Muscle of leg (tissue), 11 donors: ENCODE results near the gene SPEM2. TPM values are rescaled to one million over a fixed set of nuclear protein-coding genes. Genes with fewer than 3 reads are reported as not detected.

ENCODE experiments used
- DNase-seq: peaks from one replicate; pipeline ENCODE4 v3.0.0; 2013
- H3K27ac ChIP-seq: one replicate; pipeline ENCODE4 v1.5.1; 2013; ENCODE audit warnings: mild to moderate bottlenecking, low read length, control low read depth
- H3K27me3 ChIP-seq: one replicate; pipeline ENCODE4 v1.6.1; 2013; ENCODE audit warnings: low read length; ENCODE audit not compliant: control insufficient read depth, insufficient read depth
- H3K36me3 ChIP-seq: one replicate; pipeline ENCODE4 v1.6.1; 2013; ENCODE audit warnings: low read length; ENCODE audit not compliant: control insufficient read depth, insufficient read depth
- H3K4me1 ChIP-seq: one replicate; pipeline ENCODE4 v1.6.1; 2013; ENCODE audit warnings: low read length; ENCODE audit not compliant: control insufficient read depth, insufficient read depth
- H3K4me3 ChIP-seq: one replicate; pipeline ENCODE4 v1.5.1; 2013; ENCODE audit warnings: low read length, control low read depth
- H3K9me3 ChIP-seq: replicated peaks from 2 replicates; pipeline ENCODE4 v1.6.1; 2013; ENCODE audit warnings: low read depth, low read length; ENCODE audit not compliant: control insufficient read depth
- WGBS: methylation state at CpG from one replicate; pipeline ENCODE4 v1.1.5; 2013; ENCODE audit warnings: missing lambda C conversion rate; ENCODE audit not compliant: insufficient coverage; 5-methylcytosine and 5-hydroxymethylcytosine counted together
- polyA plus RNA-seq, 8 donors: library from polyadenylated mRNA; unstranded; fragments of 120-200 nt; gene quantifications; one replicate each; pipeline versions ENCODE4 v1.2.1 to v1.2.3, GENCODE V29; 2013; ENCODE audit warnings: inconsistent platforms in 1 of 8, low replicate concordance in 1 of 8; ENCODE audit not compliant: insufficient read length in 8 of 8, insufficient read depth in 1 of 8
- total RNA-seq: library from RNA; stranded (reverse); fragments of 120-200 nt; gene quantifications from one replicate; pipeline ENCODE4 v1.2.4, GENCODE V29; 2013

The SPEM2 gene
- total and polyA plus RNA-seq, 9 donors, result not detected

DNA sequence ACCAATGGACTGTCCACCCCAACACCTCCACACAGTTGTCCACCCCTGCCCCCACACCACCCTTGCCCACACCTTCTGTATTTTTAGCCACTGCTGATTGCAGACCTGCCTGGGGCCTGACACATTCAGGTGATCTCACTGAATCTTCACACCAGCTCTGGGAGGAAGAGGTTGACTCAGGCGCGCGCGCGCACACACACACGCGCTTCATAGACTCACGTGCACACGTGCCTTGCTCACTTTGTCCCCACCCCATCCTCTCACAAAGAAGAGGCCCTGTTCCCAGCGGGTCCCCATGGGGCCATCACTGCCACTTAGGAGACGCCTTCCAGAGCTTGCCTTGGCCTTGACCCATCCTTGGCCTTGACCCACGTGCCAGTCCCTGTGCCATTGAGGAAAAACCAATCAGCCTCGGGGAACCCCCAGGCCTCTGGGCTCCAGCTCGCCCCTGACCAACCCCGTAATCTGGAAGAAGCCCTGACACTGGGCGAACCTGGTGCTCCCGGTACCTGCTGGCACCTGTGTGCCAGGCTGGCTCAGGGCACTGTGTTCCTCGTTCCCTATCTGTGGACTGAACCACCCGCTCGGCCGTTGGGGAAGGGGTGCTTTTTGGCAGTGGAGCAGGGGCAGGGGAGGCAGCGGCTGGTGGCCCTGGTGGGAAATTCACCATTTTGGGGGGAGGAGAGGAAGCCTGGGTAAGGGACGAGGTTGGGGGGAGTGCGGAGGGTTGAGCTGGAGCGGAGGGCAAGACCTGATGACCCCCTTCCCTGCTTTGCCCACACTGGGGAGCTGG lies 14.6 kb upstream of the SPEM2 start:
- H3K4me3 ChIP-seq, result no peak overlapping the region
- peaks cover 6% of the 10 kb centered on the region for H3K4me1 ChIP-seq
- peaks cover 26% of the 10 kb centered on the region for H3K36me3 ChIP-seq
- H3K27ac ChIP-seq, result no peak overlapping the region
- no peak for DNase-seq
- 78% methylated on average over 14 of the region's 25 CpGs for WGBS
- H3K27me3 ChIP-seq, result peaks cover 3% of the 10 kb centered on the region
- H3K9me3 ChIP-seq, result no peaks in the 10 kb centered on the region

DNA sequence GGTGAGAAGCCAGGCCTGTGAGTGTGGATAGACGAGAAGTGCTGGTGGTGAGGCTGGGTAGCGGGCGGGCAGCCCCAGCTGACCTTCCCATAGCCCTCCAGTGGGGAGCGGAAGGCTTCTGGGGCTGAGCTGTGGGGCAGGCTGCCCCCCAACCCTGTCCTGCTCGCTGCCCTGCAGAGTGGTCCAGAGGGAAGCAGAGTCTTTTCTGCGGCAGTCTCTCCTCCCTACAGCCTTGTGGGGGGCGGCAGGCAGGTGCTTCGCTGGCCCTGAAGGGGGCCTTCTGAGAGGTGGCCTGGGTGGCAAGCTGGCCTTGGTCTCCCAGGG lies 14.0 kb upstream of the SPEM2 start:
- DNase-seq, result no peak
- no peaks in the 10 kb centered on the region for H3K9me3 ChIP-seq
- H3K27me3 ChIP-seq, result no peaks in the 10 kb centered on the region
- no peak overlapping the region for H3K27ac ChIP-seq
- 91% methylated on average over 6 of the region's 8 CpGs for WGBS
- H3K4me1 ChIP-seq, result peaks cover 2% of the 10 kb centered on the region
- H3K4me3 ChIP-seq, result no peak overlapping the region
- H3K36me3 ChIP-seq, result peaks cover 28% of the 10 kb centered on the region

DNA sequence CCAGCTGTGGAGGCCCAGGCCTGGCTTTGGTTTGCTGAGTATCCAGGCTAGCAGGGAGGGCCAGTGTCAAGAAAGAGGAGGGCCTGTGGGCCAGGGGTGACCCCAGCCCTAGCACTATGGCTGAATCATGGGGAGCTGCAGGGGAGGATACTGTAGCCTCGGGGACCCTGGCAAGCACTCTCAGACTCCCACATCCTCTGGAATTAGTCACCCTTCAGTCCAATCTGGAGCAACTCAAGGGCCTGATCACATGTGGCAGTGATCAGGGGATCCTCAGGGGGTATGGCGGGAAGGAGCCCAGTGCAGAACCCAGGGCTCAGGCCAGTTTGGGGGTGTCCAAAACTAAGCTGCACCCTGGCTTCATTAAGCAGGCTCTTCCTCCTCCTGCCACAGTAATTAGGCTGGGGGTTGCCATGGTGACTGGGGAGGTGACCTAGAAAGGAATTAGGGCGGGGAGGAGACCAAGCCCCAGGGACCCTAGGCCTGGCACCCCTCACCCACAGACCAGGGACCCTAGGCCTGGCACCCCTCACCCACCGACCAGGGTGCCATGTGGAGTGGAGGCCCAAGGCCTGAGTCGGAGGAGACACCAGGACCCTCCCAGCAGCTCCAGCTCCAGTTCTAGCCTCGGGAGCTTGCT lies 11.9 kb upstream of the SPEM2 start:
- Histone ChIP-seq H3K36me3 (peaks cover 30% of the 10 kb centered on the region), H3K9me3 (no peaks in the 10 kb centered on the region), H3K4me3 (no peak overlapping the region), H3K27ac (no peak overlapping the region), H3K4me1 (no peaks in the 10 kb centered on the region), H3K27me3 (no peaks in the 10 kb centered on the region)
- no peak for DNase-seq
- WGBS, result 50% methylated on average over 1 of the region's 6 CpGs

DNA sequence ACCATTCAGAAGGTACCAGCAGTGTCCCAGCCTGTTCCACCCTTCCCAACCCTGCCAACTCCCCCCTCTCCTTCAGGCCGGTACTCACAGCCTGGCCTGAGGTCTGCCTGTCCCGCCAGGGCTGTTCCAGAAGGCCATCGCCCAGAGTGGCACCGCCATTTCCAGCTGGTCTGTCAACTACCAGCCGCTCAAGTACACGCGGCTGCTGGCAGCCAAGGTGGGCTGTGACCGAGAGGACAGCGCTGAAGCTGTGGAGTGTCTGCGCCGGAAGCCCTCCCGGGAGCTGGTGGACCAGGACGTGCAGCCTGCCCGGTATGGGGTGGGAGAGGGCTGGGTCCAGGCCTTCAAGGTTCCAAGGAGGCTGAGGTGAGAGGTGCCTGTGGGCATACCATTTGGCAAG lies 10.6 kb upstream of the SPEM2 start:
- Histone ChIP-seq H3K4me1 (no peaks in the 10 kb centered on the region), H3K4me3 (no peak overlapping the region), H3K27ac (no peak overlapping the region), H3K9me3 (no peaks in the 10 kb centered on the region), H3K27me3 (no peaks in the 10 kb centered on the region), H3K36me3 (peaks cover 20% of the 10 kb centered on the region)
- DNase-seq, result no peak
- WGBS, result 77% methylated on average over 14 of the region's 14 CpGs

DNA sequence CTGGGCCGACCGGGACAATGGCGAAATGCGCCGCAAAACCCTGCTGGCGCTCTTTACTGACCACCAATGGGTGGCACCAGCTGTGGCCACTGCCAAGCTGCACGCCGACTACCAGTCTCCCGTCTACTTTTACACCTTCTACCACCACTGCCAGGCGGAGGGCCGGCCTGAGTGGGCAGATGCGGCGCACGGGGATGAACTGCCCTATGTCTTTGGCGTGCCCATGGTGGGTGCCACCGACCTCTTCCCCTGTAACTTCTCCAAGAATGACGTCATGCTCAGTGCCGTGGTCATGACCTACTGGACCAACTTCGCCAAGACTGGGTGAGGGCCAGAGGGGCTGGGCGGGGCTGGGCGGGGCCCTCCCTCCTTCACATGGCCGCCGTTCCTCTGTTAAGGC lies 9.6 kb upstream of the SPEM2 start:
- Histone ChIP-seq H3K9me3 (no peaks in the 10 kb centered on the region), H3K4me1 (no peaks in the 10 kb centered on the region), H3K36me3 (peaks cover 14% of the 10 kb centered on the region), H3K4me3 (no peak overlapping the region), H3K27ac (no peak overlapping the region), H3K27me3 (no peaks in the 10 kb centered on the region)
- DNase-seq, result no peak
- 87% methylated on average over 23 of the region's 23 CpGs for WGBS

DNA sequence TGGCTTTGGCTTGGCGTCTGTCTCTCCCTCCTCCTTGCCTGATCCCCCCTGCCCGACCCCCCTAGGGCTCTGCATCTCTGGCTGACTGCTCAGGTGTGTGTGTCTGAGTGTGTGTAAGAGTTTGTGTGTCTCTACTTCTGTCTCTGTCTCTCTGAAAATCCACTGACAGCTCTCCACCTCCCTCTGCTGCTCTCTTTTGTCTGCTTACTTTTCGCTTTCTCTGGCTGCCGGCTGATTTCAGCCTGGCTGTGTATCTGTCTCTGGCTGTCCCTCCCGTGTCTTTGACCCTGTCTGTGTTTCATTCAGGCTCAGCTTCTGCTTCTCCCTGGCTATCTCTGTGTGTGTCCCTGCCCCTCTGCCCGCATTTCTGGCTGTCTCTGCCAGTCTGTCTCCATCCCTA lies 9.1 kb upstream of the SPEM2 start:
- H3K4me1 ChIP-seq, result no peaks in the 10 kb centered on the region
- DNase-seq, result no peak
- 53% methylated on average over 4 of the region's 6 CpGs for WGBS
- no peak overlapping the region for H3K4me3 ChIP-seq
- H3K27ac ChIP-seq, result no peak overlapping the region
- H3K27me3 ChIP-seq, result no peaks in the 10 kb centered on the region
- no peaks in the 10 kb centered on the region for H3K9me3 ChIP-seq
- peaks cover 13% of the 10 kb centered on the region for H3K36me3 ChIP-seq

DNA sequence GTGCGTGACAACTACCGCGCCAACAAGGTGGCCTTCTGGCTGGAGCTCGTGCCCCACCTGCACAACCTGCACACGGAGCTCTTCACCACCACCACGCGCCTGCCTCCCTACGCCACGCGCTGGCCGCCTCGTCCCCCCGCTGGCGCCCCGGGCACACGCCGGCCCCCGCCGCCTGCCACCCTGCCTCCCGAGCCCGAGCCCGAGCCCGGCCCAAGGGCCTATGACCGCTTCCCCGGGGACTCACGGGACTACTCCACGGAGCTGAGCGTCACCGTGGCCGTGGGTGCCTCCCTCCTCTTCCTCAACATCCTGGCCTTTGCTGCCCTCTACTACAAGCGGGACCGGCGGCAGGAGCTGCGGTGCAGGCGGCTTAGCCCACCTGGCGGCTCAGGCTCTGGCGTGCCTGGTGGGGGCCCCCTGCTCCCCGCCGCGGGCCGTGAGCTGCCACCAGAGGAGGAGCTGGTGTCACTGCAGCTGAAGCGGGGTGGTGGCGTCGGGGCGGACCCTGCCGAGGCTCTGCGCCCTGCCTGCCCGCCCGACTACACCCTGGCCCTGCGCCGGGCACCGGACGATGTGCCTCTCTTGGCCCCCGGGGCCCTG lies 8.3 kb upstream of the SPEM2 start:
- H3K9me3 ChIP-seq, result no peaks in the 10 kb centered on the region
- no peaks in the 10 kb centered on the region for H3K4me1 ChIP-seq
- H3K27ac ChIP-seq, result no peak overlapping the region
- 92% methylated on average over 33 of the region's 54 CpGs for WGBS
- no peak overlapping the region for H3K4me3 ChIP-seq
- H3K27me3 ChIP-seq, result no peaks in the 10 kb centered on the region
- peaks cover 13% of the 10 kb centered on the region for H3K36me3 ChIP-seq
- no peak for DNase-seq

DNA sequence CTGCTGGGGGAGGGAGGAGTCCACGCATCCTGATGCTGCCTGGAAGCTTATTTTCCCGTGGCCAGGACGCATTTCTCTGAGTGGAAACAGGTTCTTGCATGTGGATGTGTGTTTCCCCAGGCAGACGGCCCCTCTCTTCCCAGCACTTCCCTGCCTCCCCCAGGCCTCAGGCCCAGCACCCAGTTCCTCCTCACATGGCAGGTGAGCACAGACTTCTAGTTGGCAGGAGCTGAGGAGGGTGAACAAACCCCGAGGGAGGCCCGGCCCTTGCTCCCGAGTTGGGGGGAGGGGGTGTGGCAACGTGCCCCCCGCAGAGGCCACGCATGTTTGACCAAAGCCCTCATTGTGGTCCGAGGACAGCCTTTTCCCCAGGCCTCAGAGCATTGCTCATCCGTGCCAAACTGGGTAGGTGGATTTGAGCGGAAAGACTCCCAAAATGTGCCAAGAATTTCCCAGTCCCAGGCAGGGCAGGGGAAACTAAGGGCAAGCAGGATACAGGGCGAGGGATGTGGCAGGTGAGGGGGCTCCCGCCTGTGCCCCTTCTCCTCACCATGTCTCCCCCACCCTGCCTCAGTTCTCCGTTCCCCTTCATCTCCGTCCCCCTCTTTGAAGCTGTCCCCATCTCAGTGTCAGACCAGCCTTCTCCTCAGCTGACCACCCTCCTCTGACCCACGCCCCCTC lies 6.8 kb upstream of the SPEM2 start:
- Histone ChIP-seq H3K4me1 (no peaks in the 10 kb centered on the region), H3K27me3 (no peaks in the 10 kb centered on the region), H3K4me3 (no peak overlapping the region), H3K36me3 (peaks cover 13% of the 10 kb centered on the region), H3K27ac (no peak overlapping the region), H3K9me3 (no peaks in the 10 kb centered on the region)
- no peak for DNase-seq
- 49% methylated on average over 3 of the region's 18 CpGs for WGBS

DNA sequence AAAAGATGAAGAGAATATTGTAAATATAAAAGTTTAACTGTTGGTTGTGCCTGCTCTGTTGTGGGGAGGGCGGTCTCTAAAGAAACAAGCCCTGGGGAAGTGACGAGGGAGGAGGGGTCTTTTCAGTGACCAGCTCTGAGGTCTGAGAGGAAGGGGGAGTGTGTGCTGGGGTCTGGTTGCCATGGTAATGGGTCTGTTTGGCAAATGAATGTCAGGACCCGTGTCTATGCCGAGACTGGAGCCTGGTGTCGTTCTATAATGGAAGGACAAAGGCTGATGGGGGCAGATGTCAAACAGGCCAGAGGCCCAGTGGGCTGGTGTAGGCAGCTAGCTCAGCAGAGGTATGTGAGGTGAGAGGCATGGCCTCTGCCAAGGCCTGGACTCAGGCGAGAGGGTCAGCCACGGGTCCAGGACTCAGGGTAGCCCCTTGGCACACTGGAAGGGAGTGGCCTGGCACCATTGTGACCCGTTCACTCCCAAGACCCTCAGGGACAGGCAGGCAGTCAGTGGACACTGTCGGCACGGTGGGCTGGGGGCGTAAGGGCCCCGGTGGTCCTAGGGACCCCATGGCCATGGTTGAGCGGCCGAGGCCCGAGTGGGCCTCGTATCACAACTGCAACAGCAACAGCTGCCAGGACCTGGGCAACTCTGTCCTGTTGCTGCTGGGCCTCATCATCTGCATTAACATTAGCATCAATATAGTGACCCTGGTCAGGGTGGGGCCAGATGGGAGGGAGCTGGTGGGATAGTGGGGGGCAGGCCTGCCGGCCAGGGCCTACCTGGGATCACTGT lies 5.4 kb upstream of the SPEM2 start, which contains the start of gene SPEM1:
Gene SPEM1 (plus strand): TSS at position 506 of the 792 bp plus-strand sequence. CDS start 61 bp downstream, at position 567.
- no peaks in the 10 kb centered on the region for H3K4me1 ChIP-seq
- 66% methylated on average over 15 of the region's 17 CpGs for WGBS
- H3K4me3 ChIP-seq, result no peak within 1 kb of the TSS
- H3K27me3 ChIP-seq, result no peaks in the 10 kb centered on the region
- DNase-seq, result no peak
- H3K9me3 ChIP-seq, result no peaks in the 10 kb centered on the region
- H3K27ac ChIP-seq, result no peak within 1 kb of the TSS
- peaks cover 12% of the 10 kb centered on the region for H3K36me3 ChIP-seq
